Duodenal mucosa (tissue), 2 donors: ENCODE data around the gene FSIP1.

Source experiments
- H3K27ac ChIP-seq: one replicate; pipeline ENCODE4 v1.7.0; 2013; ENCODE audit warnings: low read depth, low read length
- H3K27me3 ChIP-seq, 2 donors: one replicate each; pipeline ENCODE4 v1.7.0; 2013; ENCODE audit warnings: low read length in 2 of 2, control low read depth in 1 of 2; ENCODE audit not compliant: insufficient read depth in 2 of 2, control insufficient read depth in 1 of 2
- H3K36me3 ChIP-seq, 2 donors: one replicate each; pipeline ENCODE4 v1.7.0; 2013; ENCODE audit warnings: low read length in 2 of 2, control low read depth in 1 of 2; ENCODE audit not compliant: insufficient read depth in 2 of 2, control insufficient read depth in 1 of 2
- H3K4me1 ChIP-seq, 2 donors: one replicate each; pipeline ENCODE4 v1.7.0; 2013; ENCODE audit warnings: low read length in 2 of 2, control low read depth in 1 of 2; ENCODE audit not compliant: insufficient read depth in 2 of 2, control insufficient read depth in 1 of 2
- H3K4me3 ChIP-seq, 2 donors: one replicate each; pipeline ENCODE4 v1.7.0; 2013; ENCODE audit warnings: low read length in 2 of 2, low read depth in 1 of 2
- H3K9ac ChIP-seq, 2 donors: one replicate each; pipeline ENCODE4 v1.7.0; 2013; ENCODE audit warnings: low read length in 2 of 2, low read depth in 1 of 2
- H3K9me3 ChIP-seq, 2 donors: one replicate each; pipeline ENCODE4 v1.7.0; 2013; ENCODE audit warnings: low read length in 2 of 2, control low read depth in 1 of 2; ENCODE audit not compliant: control insufficient read depth in 1 of 2

The FSIP1 gene

GRCh38 chr15:39586387-39587095 lies 196.1 kb downstream of the FSIP1 start:
- peaks cover 5 to 27% of the 10 kb centered on the region in 2 donors for H3K36me3 ChIP-seq
- H3K27ac ChIP-seq = no peak overlapping the region
- H3K4me1 ChIP-seq = peaks cover 0 to 6% of the 10 kb centered on the region in 2 donors
- H3K9ac ChIP-seq = no peak overlapping the region
- no peaks in the 10 kb centered on the region for H3K9me3 ChIP-seq
- no peaks in the 10 kb centered on the region for H3K27me3 ChIP-seq
- no peak overlapping the region for H3K4me3 ChIP-seq

DNA sequence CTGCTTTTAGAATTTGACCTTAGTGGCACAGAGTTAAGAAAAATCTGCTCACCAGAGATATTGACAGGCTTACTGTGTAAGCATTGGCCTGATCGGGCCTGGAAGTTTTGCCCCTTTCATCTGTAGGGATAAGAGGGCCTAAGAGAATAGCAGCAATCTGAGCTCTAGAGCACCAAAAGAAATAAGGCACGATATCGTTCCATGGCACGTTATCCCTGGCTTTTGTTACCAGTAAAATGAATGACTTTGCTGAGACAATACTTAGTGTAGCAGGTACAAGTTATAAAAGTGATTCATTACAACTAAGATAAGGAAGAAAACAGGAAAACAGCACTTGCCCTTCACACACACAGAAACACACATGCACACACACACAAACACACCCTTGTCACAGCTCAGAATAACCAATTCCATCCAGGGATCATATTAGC lies 196.8 kb downstream of the FSIP1 start:
- Histone ChIP-seq H3K4me3 (no peak overlapping the region), H3K36me3 (peaks cover 5 to 21% of the 10 kb centered on the region in 2 donors), H3K27me3 (no peaks in the 10 kb centered on the region), H3K9me3 (no peaks in the 10 kb centered on the region), H3K9ac (no peak overlapping the region), H3K4me1 (peaks cover 0 to 6% of the 10 kb centered on the region in 2 donors), H3K27ac (no peak overlapping the region)

GRCh38 chr15:39585389-39585841 lies 197.2 kb downstream of the FSIP1 start:
- Histone ChIP-seq H3K4me1 (peaks cover 0 to 6% of the 10 kb centered on the region in 2 donors), H3K9ac (no peak overlapping the region), H3K36me3 (peaks cover 5 to 19% of the 10 kb centered on the region in 2 donors), H3K27me3 (no peaks in the 10 kb centered on the region), H3K9me3 (no peaks in the 10 kb centered on the region), H3K4me3 (peak overlapping the region in 1 of 2 donors; percentile 20), H3K27ac (peak overlapping the region; percentile 11)

GRCh38 chr15:39584662-39585388 lies 197.8 kb downstream of the FSIP1 start:
- Histone ChIP-seq H3K36me3 (peaks cover 5 to 18% of the 10 kb centered on the region in 2 donors), H3K27me3 (no peaks in the 10 kb centered on the region), H3K9me3 (no peaks in the 10 kb centered on the region), H3K27ac (no peak overlapping the region), H3K9ac (no peak overlapping the region), H3K4me1 (peaks cover 1 to 9% of the 10 kb centered on the region in 2 donors), H3K4me3 (peak overlapping the region in 1 of 2 donors; percentile 21)

- H3K9ac ChIP-seq = peak overlapping the region in 1 of 2 donors; percentile 31
- peaks cover 5 to 15% of the 10 kb centered on the region in 2 donors for H3K36me3 ChIP-seq
- no peaks in the 10 kb centered on the region for H3K9me3 ChIP-seq
- peak overlapping the region; percentile 21 to 38 for H3K4me3 ChIP-seq
- peaks cover 6 to 11% of the 10 kb centered on the region in 2 donors for H3K4me1 ChIP-seq
- no peak overlapping the region for H3K27ac ChIP-seq
- no peaks in the 10 kb centered on the region for H3K27me3 ChIP-seq
These were observed 198.4 kb downstream of the FSIP1 start for GRCh38 chr15:39584266-39584659.

- H3K9ac ChIP-seq = peak overlapping the region in 1 of 2 donors; percentile 31
- peak overlapping the region; percentile 21 to 38 for H3K4me3 ChIP-seq
These were observed 198.9 kb downstream of the FSIP1 start for GRCh38 chr15:39583596-39584265.

DNA sequence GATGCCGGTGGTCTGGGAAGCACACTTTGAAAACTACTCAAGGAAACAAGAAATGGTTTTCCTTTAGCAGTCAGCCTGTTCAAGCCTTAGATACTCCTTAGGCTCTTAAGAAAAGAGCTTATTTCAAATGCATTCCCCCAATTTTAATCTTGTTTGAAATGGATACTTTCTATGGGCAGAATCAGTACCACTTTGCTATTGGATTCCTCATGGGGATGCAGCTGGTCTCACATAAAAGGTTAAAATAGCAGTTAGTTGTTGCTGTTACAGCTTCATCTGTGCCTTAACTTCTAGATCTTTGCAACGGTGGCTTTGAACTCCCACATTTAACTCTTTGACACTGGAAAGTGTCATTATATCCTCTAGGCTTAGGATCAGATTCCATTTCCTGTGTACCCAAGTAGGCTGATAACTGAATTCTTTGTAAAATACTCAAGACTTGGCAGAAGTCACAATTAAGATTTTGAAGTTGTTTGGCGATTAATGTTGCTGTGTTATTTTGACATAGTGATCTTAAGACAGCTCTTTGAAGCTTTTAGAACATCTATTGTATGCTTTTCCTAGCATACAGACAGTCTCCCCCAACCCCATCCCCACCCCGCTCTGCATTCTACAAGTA lies 199.6 kb downstream of the FSIP1 start:
- peaks cover 5 to 13% of the 10 kb centered on the region in 2 donors for H3K36me3 ChIP-seq
- H3K9ac ChIP-seq = peak overlapping the region in 1 of 2 donors; percentile 61
- no peaks in the 10 kb centered on the region for H3K9me3 ChIP-seq
- H3K27ac ChIP-seq = peak overlapping the region; percentile 30
- peaks cover 6 to 19% of the 10 kb centered on the region in 2 donors for H3K4me1 ChIP-seq
- peak overlapping the region; percentile 58 to 68 for H3K4me3 ChIP-seq
- H3K27me3 ChIP-seq = no peaks in the 10 kb centered on the region

More at GRCh38 chr15:39583596-39584265, 198.9 kb downstream of the FSIP1 start:
- H3K36me3 ChIP-seq = peaks cover 5 to 15% of the 10 kb centered on the region in 2 donors
- H3K27ac ChIP-seq = no peak overlapping the region
- no peaks in the 10 kb centered on the region for H3K9me3 ChIP-seq
- H3K4me1 ChIP-seq = peaks cover 6 to 15% of the 10 kb centered on the region in 2 donors
- H3K27me3 ChIP-seq = no peaks in the 10 kb centered on the region

DNA sequence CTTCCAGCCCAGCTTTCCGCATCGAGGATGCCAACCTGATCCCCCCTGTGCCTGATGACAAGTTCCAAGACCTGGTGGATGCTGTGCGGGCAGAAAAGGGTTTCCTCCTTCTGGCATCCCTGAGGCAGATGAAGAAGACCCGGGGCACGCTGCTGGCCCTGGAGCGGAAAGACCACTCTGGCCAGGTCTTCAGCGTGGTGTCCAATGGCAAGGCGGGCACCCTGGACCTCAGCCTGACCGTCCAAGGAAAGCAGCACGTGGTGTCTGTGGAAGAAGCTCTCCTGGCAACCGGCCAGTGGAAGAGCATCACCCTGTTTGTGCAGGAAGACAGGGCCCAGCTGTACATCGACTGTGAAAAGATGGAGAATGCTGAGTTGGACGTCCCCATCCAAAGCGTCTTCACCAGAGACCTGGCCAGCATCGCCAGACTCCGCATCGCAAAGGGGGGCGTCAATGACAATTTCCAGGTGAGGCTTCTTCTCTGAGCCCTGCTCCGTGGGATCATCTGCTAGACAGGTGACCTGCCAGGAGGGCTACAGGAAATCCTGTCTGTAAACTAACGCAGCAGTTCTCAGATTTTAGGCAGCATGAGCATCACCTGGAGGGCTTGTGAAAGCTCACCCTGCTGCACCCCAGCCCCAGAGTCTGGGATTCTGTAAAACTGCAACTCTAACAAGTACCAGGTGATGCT lies 200.2 kb downstream of the FSIP1 start:
- Histone ChIP-seq H3K27me3 (no peaks in the 10 kb centered on the region), H3K9ac (peak overlapping the region in 1 of 2 donors; percentile 61), H3K4me3 (peak overlapping the region; percentile 58 to 68), H3K9me3 (no peaks in the 10 kb centered on the region), H3K36me3 (peaks cover 5 to 12% of the 10 kb centered on the region in 2 donors), H3K27ac (peak overlapping the region; percentile 30), H3K4me1 (peaks cover 6 to 19% of the 10 kb centered on the region in 2 donors)

- H3K27me3 ChIP-seq = no peaks in the 10 kb centered on the region
- H3K36me3 ChIP-seq = peaks cover 5 to 9% of the 10 kb centered on the region in 2 donors
- H3K9me3 ChIP-seq = no peaks in the 10 kb centered on the region
- peak overlapping the region; percentile 23 for H3K27ac ChIP-seq
- H3K4me1 ChIP-seq = peaks cover 6 to 19% of the 10 kb centered on the region in 2 donors
- H3K4me3 ChIP-seq = peak overlapping the region; percentile 58 to 68
- H3K9ac ChIP-seq = peak overlapping the region; percentile 52 to 61
These were observed 200.8 kb downstream of the FSIP1 start for GRCh38 chr15:39581793-39582285.
